ENCODE measurements around the gene MLLT6. TPM values are rescaled to one million over a fixed set of nuclear protein-coding genes. Genes with fewer than 3 reads are reported as not detected.

The MLLT6 gene
- polyA plus RNA-seq, 2 of the 4 experiments (the other 2 are of a cell fraction) = 28.3 to 28.9 TPM

DNA sequence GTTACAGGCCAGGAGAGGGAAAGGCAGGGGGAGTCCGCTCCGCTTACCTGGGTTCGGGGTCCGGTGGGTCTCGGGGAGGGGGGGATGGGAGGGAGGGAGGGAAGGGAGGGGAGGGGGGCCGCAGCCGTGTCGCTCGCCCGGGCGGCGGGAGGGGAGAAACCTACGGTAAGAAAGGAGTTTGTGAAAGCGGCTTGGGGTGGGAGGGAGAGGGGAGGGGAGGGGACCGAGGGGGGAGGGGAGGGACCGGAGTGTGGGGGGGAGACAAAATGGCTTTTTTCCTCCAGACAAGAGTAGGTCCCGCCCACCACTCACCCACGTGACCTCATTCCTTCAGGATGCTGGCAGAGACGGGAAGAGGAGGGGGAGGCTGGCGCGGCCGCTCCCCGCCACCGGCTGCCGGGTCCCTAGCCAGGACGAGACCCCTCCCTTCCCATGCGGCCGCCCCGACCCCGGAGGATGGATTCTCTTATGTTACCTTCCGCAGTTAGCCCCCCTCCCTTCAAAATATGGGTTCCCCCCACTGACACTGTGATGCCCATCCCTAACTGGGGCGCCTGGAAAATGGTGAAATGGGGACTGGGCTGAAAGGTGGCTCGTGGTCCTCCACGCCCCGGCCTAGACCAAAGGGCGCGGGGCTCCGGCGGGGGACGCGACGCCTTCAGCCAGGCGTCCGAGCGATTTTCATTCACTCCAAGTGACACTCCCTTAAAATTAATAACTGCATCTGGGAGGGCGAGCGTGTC is 43.2 kb downstream of the MLLT6 start, which contains the start of gene PCGF2:
TSS of gene PCGF2 (minus strand) at position 188 of the 743 bp plus-strand sequence. CDS start 7,934 bp downstream, outside the sequence.
- Histone ChIP-seq H3K4me3 (peak within 1 kb of the TSS; percentile 96), H3K4me1 (peaks cover 40% of the 10 kb centered on the region), H3K9me3 (no peaks in the 10 kb centered on the region), H3K4me2 (peak within 1 kb of the TSS; percentile 82), H3K27ac (peak within 1 kb of the TSS; percentile 90 to 98)
- ATAC-seq (peak; percentile 7 to 17; a peak in 3 of 6 replicates), FAIRE-seq (no peak), DNase-seq (ENCODE audit: low read depth in 1 of 2, low spot score in 1 of 2) (peak; percentile 89 to 94)
- POLR2A ChIA-PET = interaction anchor here (1.2 kb wide), 1 partner anchor 71 kb away, joined by 5 read pairs; no protein-coding TSS in a partner anchor
- peak; percentile 90 for TF ChIP-seq USF2 (IDR thresholded peaks at IDR 0.05)
- peak; percentile 39; the same call in 1 of the 2 replicates for TF ChIP-seq HOXB5 (CRISPR knock-in tag; IDR thresholded peaks at IDR 0.05)
- peak; percentile 88 for TF ChIP-seq POLR2A (IDR thresholded peaks at IDR 0.05; ENCODE audit: low read length)
- TF ChIP-seq TP53 (CRISPR knock-in tag; IDR thresholded peaks at IDR 0.05) = no peak
- TF ChIP-seq, protein P1, sequence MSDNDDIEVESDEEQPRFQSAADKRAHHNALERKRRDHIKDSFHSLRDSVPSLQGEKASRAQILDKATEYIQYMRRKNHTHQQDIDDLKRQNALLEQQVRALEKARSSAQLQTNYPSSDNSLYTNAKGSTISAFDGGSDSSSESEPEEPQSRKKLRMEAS (IDR thresholded peaks at IDR 0.05) = peak; percentile 45
- 0 out of 3 replicates have a peak, but pooled peaks have one; percentile 6 for TF ChIP-seq SMC3 (IDR thresholded peaks at IDR 0.05)
- TF ChIP-seq JUN (IDR thresholded peaks at IDR 0.05) = peak in 1 of 2 experiments; percentile 90; a peak in 3 of 5 replicates
- TF ChIP-seq BCL3 (IDR thresholded peaks at IDR 0.05) = peak; percentile 64; the same call in 1 of the 3 replicates
- no peak for TF ChIP-seq FOXS1 (CRISPR knock-in tag; IDR thresholded peaks at IDR 0.05)
- CTCF ChIA-PET = interaction anchor here (0.7 to 5.8 kb wide), 3 partner anchors 13 to 72 kb away, joined by 4 to 107 read pairs (median 11); partner anchors contain the start of gene CISD3
- WGBS (ENCODE audit: missing lambda C conversion rate) = 1% methylated on average over 32 of the region's 47 CpGs

- DNase-seq (ENCODE audit: low read depth in 1 of 2, low spot score in 1 of 2) = no peak
- no peak; a peak in 1 of 6 replicates for ATAC-seq
- no peak for FAIRE-seq
- ChIA-PET POLR2A (interaction anchor here (0.8 to 2.0 kb wide), 3 partner anchors 18 to 72 kb away, joined by 3 to 8 read pairs (median 5); partner anchors contain the start of gene CISD3), CTCF (interaction anchor here (0.8 to 1.4 kb wide), 2 partner anchors 14 to 17 kb away, joined by 3 to 12 read pairs; no protein-coding TSS in a partner anchor)
- WGBS (ENCODE audit: missing lambda C conversion rate) = under 1% methylated on average over 21 of the region's 32 CpGs
- peak overlapping the region; percentile 82 for H3K4me2 ChIP-seq
- TF ChIP-seq HDAC2 (IDR thresholded peaks at IDR 0.05) = 0 out of 2 replicates have a peak, but pooled peaks have one; percentile 19
- 0 out of 2 replicates have a peak, but pooled peaks have one; percentile 8 for TF ChIP-seq E2F6 (IDR thresholded peaks at IDR 0.05; ENCODE audit: borderline replicate concordance, low read depth)
- no peak for TF ChIP-seq MYC (IDR thresholded peaks at IDR 0.05; ENCODE audit: borderline replicate concordance, low read length)
- TF ChIP-seq EP300 (IDR thresholded peaks at IDR 0.05) = no peak
- 0 out of 4 replicates have a peak, but pooled peaks of 1 of the 2 experiments have one; percentile 0 for TF ChIP-seq CEBPB (IDR thresholded peaks at IDR 0.05)
- TF ChIP-seq, protein P2, sequence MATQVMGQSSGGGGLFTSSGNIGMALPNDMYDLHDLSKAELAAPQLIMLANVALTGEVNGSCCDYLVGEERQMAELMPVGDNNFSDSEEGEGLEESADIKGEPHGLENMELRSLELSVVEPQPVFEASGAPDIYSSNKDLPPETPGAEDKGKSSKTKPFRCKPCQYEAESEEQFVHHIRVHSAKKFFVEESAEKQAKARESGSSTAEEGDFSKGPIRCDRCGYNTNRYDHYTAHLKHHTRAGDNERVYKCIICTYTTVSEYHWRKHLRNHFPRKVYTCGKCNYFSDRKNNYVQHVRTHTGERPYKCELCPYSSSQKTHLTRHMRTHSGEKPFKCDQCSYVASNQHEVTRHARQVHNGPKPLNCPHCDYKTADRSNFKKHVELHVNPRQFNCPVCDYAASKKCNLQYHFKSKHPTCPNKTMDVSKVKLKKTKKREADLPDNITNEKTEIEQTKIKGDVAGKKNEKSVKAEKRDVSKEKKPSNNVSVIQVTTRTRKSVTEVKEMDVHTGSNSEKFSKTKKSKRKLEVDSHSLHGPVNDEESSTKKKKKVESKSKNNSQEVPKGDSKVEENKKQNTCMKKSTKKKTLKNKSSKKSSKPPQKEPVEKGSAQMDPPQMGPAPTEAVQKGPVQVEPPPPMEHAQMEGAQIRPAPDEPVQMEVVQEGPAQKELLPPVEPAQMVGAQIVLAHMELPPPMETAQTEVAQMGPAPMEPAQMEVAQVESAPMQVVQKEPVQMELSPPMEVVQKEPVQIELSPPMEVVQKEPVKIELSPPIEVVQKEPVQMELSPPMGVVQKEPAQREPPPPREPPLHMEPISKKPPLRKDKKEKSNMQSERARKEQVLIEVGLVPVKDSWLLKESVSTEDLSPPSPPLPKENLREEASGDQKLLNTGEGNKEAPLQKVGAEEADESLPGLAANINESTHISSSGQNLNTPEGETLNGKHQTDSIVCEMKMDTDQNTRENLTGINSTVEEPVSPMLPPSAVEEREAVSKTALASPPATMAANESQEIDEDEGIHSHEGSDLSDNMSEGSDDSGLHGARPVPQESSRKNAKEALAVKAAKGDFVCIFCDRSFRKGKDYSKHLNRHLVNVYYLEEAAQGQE (IDR thresholded peaks at IDR 0.05) = peak; percentile 24; the same call in 1 of the 2 replicates
- H3K9me3 ChIP-seq = no peaks in the 10 kb centered on the region
- H3K4me3 ChIP-seq = peak overlapping the region; percentile 96
- peak overlapping the region; percentile 90 to 98 for H3K27ac ChIP-seq
- peaks cover 39% of the 10 kb centered on the region for H3K4me1 ChIP-seq
Measured at GRCh38 chr17:38748892-38749222, 43.8 kb downstream of the MLLT6 start.

All from A549 (cell line).